HK-2 (cell line): ENCODE data around the gene BTBD16.

Experiments
- DNase-seq: peaks from one replicate; pipeline ENCODE4 v3.0.0-alpha.2; 2018; ENCODE audit not compliant: unreplicated experiment

BTBD16 gene

GRCh38 chr10:122271076-122271475, at the start of gene BTBD16:
TSS of gene BTBD16 (plus strand) at chr10:122271296. CDS start at chr10:122275082, 3,786 bp downstream.
- no peak for DNase-seq

- DNase-seq = no peak
Measured at GRCh38 chr10:122221958-122222357, 49.1 kb upstream of the BTBD16 start.

GRCh38 chr10:122222638-122223037, 48.5 kb upstream of the BTBD16 start:
- DNase-seq = no peak

- DNase-seq = no peak
Measured at GRCh38 chr10:122224159-122224558, 46.9 kb upstream of the BTBD16 start.

GRCh38 chr10:122225330-122225729, 45.8 kb upstream of the BTBD16 start:
- no peak for DNase-seq

GRCh38 chr10:122227754-122228153, 43.3 kb upstream of the BTBD16 start:
- DNase-seq = no peak

- no peak for DNase-seq
Measured at GRCh38 chr10:122229666-122230065, 41.4 kb upstream of the BTBD16 start.

GRCh38 chr10:122230222-122230621, 40.9 kb upstream of the BTBD16 start:
- DNase-seq = no peak

- DNase-seq = no peak
Measured at GRCh38 chr10:122232769-122233168, 38.3 kb upstream of the BTBD16 start.

- no peak for DNase-seq
Measured at GRCh38 chr10:122233857-122234348, 37.2 kb upstream of the BTBD16 start.

GRCh38 chr10:122234416-122234815, 36.7 kb upstream of the BTBD16 start:
- no peak for DNase-seq

- no peak for DNase-seq
Measured at GRCh38 chr10:122236690-122237306, 34.3 kb upstream of the BTBD16 start.

GRCh38 chr10:122237331-122237990, 33.6 kb upstream of the BTBD16 start:
- DNase-seq = no peak

GRCh38 chr10:122239578-122240257, 31.4 kb upstream of the BTBD16 start:
- no peak for DNase-seq

GRCh38 chr10:122240401-122240800, 30.7 kb upstream of the BTBD16 start:
- no peak for DNase-seq

GRCh38 chr10:122241836-122242235, 29.3 kb upstream of the BTBD16 start:
- DNase-seq = no peak

- DNase-seq = no peak
Measured at GRCh38 chr10:122243550-122243949, 27.5 kb upstream of the BTBD16 start.

- no peak for DNase-seq
Measured at GRCh38 chr10:122244001-122244975, 26.8 kb upstream of the BTBD16 start.

GRCh38 chr10:122245136-122245535, 26.0 kb upstream of the BTBD16 start:
- no peak for DNase-seq

GRCh38 chr10:122245897-122246296, 25.2 kb upstream of the BTBD16 start:
- DNase-seq = no peak

- DNase-seq = no peak
Measured at GRCh38 chr10:122246830-122247520, 24.1 kb upstream of the BTBD16 start.
